HTERT RPE-1 (cell line): ENCODE data around the gene IL25.
"Not testable (repeated sequence)": the region's sequence is repeated elsewhere in the genome, so short reads cannot be mapped to it uniquely, and the experiment has no call there.

Experiments
- in situ Hi-C: fragments of 300-500 bp; cut with MboI; formaldehyde crosslinking; loops from 4 replicates; pipeline ENCODE4 v1.14.3; 2020; ENCODE audit warnings: low sequenced_read_pairs

The IL25 gene

DNA sequence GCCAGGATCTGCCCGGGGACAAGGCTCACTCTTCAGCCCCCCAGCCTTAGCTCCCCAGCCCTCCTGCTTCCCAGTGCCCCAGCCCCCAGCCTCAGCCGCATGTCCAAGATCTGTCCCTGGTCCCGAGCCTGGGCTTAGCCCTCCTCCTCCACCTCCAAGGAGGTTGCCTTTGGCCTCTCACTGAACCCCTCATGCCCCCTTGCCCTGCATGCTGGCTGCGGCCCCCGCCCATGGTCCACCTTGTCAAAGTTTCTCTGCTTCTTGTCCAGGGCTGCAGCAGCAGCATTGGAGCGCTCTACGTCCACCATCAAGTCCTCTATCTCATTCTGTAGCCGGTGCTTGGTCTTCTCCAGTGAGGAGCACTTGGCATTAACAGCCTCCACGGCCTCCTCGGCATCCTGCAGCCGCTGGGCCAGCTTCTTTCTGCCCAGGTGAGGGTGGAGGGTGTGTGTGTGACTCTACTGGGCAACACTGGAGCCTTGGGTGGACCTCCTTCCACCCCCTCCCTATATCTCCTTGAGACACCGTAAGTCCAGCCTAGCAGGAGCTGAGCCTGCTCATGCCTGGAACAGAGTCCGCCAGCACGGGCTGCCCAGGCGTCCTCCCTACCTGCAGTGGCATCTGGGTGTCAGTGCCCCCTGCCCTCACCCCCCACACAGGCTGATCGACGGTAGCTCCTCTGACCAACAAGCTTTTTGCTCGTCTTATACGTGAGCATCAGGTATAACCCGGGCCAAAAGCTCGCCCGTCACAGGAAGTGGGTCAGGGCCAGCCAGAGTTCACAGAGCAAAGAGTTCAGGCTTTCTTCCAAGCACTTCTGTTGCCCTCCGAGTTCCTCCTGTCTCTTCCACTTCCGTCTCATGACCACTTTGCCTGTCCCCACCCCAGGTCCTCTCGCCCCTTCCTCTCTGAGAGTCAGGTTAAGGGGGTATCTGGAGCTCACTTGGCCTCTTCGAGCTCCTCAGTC is 15.6 kb downstream of the IL25 start:
- in situ Hi-C loops = no loop called here

DNA sequence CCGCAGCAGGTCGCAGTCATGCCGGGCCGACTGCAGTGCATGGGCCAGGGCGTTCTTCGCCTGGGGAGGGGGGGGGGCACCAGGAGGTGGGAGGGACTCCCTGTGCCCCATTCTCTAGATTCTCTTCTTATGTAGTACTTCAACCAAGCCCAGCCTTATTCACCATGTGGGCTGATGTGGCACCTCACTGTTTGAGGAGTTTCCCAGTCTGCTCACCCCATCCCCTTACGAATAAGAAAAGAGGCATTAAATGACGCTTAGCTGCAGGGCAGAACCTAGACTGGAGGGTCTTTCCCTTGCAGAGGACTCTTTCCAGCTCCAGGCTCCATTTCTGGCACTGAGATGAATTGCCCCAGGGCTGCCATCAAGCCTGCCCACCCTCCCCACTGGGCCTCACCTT is 16.4 kb downstream of the IL25 start:
- in situ Hi-C loops = no loop called here

DNA sequence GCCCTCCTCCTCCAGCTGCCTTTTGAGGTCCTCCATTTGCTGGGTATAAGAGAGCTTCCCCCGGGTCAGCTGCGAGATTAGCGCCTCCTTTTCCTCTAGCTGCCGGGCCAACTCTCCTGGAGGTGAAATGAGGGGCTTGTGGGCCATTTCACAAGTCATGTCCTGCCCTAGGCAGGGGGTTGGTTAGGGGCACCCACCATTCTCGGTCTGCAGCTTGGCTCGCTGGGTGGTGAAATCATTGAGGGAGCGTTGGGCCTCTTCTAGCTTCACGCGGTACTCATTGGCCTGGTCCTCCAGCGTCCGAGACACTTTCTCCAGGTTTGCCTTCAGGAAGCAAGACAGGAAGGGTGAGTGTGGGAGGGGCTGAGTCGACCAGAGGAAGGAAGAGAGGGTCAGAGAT is 16.8 kb downstream of the IL25 start:
- in situ Hi-C loops = no loop called here

DNA sequence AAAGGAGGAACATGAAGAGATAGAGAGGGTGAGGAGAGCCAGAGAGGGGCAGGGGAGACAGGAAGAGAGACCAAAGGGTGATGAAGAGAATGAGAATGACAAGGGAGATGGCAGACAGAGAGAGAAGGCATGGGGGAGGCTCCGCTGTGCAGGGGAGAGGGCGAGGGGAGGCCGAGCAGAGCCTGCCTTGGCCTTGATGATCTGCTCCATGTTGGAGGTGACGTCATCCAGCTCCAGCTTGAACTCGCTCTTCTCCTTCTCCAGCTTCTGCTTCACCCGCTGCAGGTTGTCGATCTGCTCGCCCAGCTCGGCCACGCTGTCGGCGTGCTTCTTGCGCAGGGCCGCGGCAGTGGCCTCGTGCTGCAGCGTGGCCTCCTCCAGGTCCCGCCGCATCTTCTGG is 17.3 kb downstream of the IL25 start:
- in situ Hi-C loops = not testable (repeated sequence)

DNA sequence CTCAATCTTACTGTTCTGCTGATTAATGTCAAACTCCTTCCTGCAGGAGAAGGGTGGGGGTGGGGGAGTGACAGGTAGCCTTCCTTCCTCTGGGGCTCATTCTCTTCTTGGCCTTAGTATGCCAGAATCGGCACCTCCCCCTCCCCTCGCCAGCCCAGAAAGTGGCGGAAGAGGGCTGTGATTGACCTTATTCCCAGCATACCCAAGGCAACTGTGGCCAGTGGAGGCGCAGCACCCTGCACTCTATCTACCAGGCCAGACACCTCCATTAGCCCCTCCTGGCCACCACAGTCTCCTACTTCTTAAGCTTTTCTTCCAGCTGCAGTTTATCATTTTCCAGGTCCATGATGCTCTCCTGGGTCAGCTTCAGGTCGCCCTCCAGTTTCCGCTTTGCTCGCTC is 20.0 kb downstream of the IL25 start:
- in situ Hi-C loops = no loop called here

DNA sequence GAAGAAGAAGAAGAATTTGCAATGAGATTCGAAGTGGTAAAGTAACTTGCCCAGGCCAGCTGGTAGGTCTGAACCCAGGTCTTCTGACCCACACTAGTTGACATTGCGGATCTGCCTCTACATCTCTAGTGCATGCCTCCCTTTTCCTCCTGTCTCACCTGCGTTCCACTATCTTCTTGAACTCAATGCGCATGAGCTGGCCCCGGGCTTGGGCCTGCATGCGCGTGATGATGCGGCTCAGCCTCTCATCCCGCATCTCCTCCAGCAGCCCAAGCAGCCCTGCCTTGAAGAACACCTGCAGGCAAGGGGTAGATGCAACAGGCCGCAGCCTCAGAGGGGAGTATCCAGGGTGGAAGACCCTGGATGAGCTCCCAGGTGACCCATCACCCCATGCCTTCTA is 23.5 kb downstream of the IL25 start:
- in situ Hi-C loops = no loop called here

DNA sequence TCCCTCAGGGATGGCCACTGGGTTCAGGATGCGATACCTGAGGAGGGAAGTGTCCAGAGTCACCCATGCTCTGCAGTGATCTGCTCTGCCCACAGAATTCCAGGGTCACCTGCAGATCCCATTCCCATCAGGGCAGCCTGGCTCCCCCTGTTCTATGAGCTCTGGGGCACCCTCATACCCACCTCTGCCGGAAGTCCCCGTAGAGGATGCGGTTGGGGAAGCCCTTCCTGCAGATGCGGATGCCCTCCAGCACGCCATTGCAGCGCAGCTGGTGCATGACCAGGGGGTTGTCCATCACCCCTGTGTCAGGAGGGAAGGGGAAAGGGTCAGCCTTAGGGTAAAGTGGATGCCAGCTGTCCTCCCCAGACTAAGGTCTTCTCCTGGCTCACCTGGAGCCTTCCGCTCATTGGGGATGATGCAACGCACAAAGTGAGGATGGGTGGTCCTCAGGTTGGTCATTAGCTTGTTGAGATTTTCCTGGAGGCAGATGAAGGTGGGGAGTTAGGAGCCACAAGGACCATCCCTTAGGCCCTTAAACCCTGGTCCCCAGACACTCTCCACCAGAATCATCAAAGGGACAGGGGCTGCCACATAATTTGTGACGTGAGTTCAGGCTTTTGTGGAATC is 24.3 kb downstream of the IL25 start:
- in situ Hi-C loops = no loop called here

DNA sequence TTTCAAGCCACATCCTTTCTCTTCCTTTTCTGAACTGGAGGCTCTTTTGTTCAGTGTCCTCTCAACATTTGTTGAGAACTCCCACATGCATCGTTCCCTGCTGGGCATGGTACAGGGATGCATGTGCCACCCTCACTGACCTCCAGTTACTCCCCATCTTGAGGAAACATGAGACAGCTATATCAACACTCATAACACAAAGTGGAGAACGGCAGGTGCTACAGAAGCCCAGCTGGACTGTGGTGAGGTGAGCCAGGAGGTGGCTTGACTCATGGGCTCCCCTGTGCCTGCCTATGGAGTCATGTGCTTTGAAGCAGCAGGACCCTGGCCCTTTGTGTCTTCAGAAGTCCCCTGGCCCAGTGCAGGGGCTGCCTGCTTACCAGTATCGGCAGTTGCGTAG is 25.7 kb downstream of the IL25 start:
- in situ Hi-C loops = no loop called here

DNA sequence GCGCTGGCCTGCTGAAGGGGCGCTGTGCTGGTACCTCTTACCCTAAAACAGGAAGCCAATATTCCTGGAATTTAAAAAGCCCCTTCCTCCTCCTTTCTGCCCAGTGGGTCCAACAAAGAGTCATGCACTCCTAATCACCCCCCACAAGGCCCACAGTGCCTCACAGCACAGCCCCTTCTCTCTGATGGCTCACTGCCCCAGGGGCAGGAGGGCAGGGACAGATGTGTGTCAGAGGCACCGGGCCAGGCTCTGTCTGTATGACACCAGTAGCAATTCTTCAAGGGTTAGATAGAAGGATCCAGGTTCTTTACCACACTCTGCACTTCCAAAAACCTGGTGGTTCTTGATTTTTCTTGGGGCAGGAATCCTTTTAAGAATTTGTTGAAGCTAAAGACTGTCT is 26.5 kb downstream of the IL25 start:
- in situ Hi-C loops = no loop called here

DNA sequence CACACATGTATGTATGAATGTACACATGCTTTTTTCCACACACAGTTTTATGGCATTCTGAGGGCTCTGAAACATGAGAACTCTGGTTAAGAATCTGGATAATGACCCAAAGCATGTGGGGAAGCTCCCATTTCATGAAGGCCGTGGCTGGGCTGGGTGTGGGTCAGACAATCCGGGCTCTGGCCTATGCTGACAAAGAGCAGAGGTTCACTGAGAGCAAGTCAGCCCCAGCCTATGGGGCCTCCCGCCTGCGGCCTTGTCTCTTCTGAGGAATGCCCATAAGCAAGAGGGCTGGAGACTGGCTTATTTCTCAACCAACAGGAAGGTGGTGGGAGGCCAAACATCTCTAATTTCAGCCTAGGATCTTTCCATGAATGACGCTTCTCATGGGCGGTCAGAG is 27.0 kb downstream of the IL25 start:
- in situ Hi-C loops = no loop called here

DNA sequence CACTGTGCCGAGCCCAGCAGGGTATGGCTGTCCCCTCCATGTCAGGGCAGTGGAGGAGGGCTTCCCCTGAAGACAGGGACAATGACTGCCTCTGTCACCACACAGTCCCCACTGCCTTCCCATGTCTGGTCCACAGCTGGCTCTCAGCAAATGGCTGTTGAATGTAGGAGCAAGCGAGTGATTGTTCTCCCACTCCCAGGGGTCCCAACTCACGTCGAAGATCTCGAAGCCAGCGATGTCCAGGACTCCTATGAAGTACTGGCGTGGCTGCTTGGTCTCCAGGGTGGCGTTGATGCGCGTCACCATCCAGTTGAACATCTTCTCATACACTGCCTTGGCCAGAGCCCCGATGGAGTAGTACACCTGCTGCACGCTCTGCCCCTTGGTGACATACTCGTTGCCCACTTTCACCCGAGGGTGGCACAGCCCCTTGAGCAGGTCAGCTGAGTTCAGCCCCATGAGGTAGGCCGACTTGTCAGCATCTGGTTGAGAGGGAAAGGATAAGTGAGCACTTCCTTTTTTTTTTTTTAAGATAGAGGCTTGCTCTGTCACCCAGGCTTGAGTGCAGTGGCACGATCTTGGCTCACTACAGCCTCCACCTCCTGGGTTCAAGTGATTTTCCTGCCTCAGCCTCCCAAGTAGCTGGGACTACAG is 28.0 kb downstream of the IL25 start:
- in situ Hi-C loops = not testable (repeated sequence)

DNA sequence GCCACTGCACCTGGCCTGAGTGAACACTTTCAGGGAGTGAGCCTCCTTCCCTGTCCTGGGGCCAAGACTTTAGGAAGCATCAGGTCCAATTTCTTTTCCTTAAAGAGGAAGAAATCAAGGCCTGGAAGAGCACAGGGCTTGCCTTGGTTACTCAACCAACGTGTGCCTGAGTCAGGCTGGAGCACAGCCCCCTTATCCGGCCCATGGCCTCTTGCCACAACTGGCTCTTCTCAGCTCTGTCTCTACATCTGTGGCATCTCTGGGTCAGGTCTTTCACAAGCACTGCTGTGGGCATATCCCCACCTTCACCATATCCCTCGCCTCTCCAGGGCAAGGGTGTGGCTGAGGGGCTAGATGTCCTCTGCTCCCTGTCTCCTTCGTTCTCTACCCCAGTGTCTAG is 28.7 kb downstream of the IL25 start:
- in situ Hi-C loops = no loop called here

DNA sequence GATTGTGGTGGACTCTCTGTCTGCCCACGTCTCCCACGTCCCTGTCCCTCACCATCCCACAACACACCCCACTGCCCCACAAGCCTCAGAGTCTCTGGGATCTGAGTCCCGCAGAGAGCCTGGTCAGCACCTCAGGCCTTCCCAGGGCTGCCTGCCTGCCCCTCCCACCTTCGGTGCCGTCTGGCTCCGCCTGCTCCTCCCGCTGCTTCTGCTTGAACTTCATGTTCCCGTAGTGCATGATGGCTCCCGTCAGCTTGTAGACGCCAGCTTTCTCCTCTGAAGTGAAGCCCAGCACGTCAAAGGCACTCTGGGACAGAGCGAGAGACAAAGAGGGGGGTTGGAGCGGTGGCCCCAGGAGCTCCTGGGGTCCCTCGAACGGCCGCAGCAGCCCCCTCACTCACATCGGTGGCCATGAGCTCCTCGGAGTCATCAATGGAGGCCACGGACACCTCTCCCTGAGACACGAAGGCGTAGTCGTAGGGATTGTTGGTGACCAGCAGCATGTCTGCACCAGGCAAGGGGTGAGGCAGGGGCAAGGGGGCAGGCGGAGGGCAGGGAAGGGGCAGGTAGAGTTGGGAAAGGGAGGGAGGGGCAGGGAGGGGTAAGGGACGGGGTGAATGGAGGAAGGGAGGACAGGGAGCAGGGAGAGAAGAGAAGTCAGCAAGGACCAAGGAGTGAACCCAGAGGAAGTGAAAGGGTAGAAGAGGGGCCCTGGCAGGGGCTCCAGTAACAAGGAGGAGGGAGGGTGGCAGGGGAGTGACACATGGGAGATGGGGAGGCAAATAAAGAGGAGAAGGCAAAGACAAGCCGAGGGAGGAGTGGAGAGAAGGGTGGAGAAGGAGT is 29.9 kb downstream of the IL25 start:
- in situ Hi-C loops = no loop called here

DNA sequence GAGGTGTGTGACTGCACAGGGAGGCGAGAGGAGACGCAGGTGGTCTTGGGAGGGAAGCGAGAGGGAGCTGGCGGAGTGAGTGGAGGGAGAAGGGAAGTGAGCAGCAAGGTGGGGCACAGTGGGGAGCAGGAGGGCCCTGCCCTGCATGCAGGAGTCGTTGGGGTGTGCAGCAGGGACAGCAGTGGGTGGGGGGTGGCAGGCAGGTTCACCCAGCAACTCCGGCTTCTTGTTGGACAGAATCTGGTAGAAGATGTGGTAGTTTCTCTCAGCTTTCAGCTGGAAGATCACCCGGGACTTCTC is 30.5 kb downstream of the IL25 start:
- in situ Hi-C loops = no loop called here

DNA sequence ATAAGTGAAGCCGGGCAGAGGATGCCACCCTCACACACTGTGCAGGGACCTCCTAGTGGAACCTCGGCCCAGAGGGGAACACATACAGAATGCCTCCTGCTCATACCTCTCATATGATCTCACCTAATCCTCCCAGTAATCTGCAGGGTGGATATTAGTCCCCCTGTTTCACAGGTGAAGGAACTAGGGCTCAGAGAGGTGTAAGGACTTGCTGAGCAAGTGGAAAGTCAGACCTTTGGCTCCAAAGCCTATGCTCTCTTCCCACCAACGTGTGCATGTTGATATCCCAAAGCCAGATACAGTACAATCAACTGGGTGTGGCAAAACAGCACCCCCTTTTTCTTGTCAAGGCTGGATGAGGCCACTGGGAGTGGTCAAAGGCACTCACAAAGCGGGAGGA is 31.3 kb downstream of the IL25 start:
- in situ Hi-C loops = no loop called here

DNA sequence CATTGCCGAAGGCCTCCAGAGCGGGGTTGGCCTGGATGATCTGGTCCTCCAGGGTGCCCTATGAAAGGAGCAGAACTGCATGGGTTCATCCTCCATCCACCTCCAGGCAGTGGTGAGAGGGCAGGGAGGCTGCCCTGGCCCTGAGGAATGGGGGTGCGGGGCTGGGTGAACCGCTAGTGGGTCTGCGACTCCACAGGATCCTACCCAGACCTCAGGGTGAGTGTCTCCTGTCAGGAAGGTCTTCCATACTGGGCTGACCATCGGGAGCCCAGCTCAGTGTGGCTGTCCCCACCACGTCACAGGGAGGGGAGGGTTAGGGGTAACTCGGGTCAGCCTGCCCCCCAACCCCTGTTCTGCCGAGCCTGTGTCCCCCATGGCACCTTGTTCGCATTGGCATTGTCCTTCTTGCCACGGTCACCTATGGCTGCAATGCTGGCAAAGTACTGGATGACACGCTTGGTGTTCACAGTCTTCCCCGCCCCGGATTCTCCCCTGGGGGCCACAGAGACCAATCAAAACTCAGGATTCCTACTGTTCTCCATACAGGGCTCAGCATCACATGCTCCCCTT is 31.8 kb downstream of the IL25 start:
- in situ Hi-C loops = no loop called here

DNA sequence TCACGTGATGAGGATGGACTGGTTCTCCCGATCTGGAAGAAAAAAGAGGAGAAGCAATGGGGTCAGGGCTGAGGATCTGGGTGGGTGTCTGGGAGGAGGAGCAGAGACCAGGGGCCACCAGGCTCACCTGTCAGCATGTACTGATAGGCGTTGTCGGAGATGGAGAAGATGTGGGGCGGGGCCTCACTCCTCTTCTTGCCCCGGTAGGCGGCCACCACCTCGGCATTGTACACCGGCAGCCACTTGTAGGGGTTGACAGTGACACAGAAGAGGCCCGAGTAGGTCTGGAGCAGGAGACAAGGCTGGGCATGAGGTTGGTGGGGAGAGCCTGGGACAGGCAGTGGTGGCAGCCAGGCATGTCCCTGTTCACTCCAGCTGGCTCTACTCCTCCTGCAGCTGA is 32.5 kb downstream of the IL25 start:
- in situ Hi-C loops = no loop called here

DNA sequence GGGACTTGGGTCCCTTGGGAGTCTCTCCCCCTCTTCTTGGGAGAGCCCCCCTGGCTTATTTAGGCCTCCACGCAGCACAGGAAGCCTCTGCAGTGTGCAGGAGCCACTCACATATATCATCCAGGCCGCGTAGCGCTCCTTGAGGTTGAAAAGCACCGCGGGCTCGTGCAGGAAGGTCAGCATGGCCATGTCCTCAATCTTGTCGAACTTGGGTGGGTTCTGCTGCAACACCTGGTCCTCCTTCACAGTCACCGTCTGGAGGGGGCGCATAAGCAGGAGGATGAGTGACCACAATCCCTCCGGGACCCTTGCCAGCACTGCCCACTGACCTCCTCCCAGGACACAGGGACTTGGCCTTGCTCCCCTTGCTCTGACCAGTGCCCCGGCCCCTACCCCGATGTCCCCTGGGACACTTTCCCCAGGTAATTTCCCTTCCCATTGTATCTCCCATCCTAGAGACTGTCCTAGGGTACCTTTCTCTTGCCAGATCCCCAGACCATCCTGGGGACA is 33.0 kb downstream of the IL25 start:
- in situ Hi-C loops = no loop called here

DNA sequence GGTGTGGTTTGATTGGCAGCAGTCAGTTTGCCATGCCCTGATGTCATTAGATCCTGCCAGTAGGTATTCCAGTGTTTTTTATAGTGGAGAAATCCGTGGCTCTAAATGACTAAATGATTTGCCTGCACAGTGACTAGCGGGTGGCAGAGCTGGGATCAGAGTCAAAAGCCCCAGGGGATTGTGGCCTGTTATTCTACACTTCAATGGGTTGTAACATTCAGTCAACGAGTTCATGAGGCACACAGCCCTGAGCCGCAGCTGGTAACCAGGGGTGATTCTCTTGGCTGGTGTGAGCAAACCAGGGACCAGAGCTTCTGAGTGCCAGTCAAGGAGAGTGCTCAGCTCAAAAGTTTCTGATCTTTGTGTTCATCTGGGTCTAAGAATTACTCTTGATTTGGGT is 33.6 kb downstream of the IL25 start:
- in situ Hi-C loops = no loop called here

DNA sequence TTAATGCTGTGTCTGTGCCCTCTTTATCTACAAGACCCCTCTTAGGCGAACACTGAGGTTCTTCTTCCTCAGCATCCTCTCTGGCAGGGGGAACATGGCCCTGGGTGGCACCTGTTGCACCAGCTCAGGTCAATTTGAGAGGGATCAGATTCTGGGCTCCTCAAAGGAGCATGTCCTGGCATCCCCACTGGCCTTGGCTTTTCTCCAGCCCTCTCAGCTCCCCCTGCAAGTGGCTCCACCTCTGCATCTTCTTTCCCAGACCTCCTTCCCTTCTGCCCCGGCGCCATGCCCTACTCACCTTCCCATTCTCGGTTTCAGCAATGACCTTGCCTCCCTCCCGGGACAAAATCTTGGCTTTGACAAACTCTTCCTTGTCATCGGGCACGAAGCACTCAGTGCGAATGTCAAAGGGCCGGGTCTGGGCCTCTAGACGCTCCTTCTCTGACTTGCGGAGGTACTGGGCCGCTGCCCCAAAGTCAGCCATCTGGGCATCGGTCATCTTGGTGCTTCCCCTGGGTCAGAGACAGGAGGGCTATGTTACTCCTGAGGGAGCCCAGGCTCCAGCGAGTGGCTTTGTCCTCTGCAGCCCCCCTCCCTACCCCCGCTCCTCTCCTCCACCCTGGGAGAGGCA is 34.2 kb downstream of the IL25 start:
- in situ Hi-C loops = no loop called here
